PC-3 (cell line): Measurements from ENCODE around the gene OR8J1. TPM values are rescaled to one million over a fixed set of nuclear protein-coding genes. Genes with fewer than 3 reads are reported as not detected.

Source experiments
- ATAC-seq: fragments of 200-7000 bp; cut with Tn5 transposase; 2 replicates; pipeline ENCODE4 v1.9.1; 2020; ENCODE audit warnings: mild to moderate bottlenecking, moderate library complexity
- BruUV-seq: library from RNA; stranded (reverse); fragments of 400-500 nt; replicated peaks from 2 replicates; lab custom pipeline; 2021; lab: Mats Ljungman, UMichigan
- CTCF ChIA-PET: fragments of 300-600 bp; sonication (Branson Sonifier 250); formaldehyde crosslinking; loops from one replicate; lab custom pipeline; 2022; ENCODE audit warnings: antibody characterized with exemption; lab: Charles Lee
- POLR2A ChIA-PET: fragments of 300-600 bp; sonication (Branson Sonifier 250); formaldehyde crosslinking; loops from one replicate; lab custom pipeline; 2022; ENCODE audit warnings: antibody characterized with exemption; ENCODE audit not compliant: unreplicated experiment; lab: Charles Lee
- DNase-seq: peaks from one replicate; pipeline ENCODE4 v3.0.0-alpha.2; 2015
- H2AFZ ChIP-seq: fragments of 300-600 bp; sonication (generic); 2 replicates; pipeline ENCODE4 v1.6.0; 2016; ENCODE audit warnings: antibody characterized with exemption, low read length
- H3F3A ChIP-seq: fragments of 300-600 bp; sonication (generic); one replicate; pipeline ENCODE4 v1.6.0; 2017; ENCODE audit warnings: antibody characterized with exemption, low read length, control low read depth, mild to moderate bottlenecking; ENCODE audit not compliant: unreplicated experiment
- H3K27ac ChIP-seq: fragments of 300-600 bp; sonication (generic); 2 replicates; pipeline ENCODE4 v1.5.1; 2016; ENCODE audit warnings: mild to moderate bottlenecking, low read length
- H3K27me3 ChIP-seq: fragments of 300-600 bp; sonication (generic); 2 replicates; pipeline ENCODE4 v1.6.1; 2016; ENCODE audit warnings: low read length, mixed read lengths
- H3K36me3 ChIP-seq: fragments of 300-600 bp; sonication (generic); 2 replicates; pipeline ENCODE4 v1.6.1; 2016; ENCODE audit warnings: low read depth, mixed run types, low read length, mixed read lengths
- H3K4me1 ChIP-seq: fragments of 300-600 bp; sonication (generic); 2 replicates; pipeline ENCODE4 v1.5.1; 2016; ENCODE audit warnings: low read length; ENCODE audit not compliant: insufficient read depth
- H3K4me2 ChIP-seq: fragments of 300-600 bp; sonication (generic); 2 replicates; pipeline ENCODE4 v1.6.0; 2016; ENCODE audit warnings: low read length
- H3K4me3 ChIP-seq: fragments of 300-600 bp; sonication (generic); 2 replicates; pipeline ENCODE4 v1.5.1; 2016; ENCODE audit warnings: mild to moderate bottlenecking, low read length, mixed read lengths
- H3K79me2 ChIP-seq: fragments of 300-600 bp; sonication (generic); 2 replicates; pipeline ENCODE4 v1.6.1; 2017; ENCODE audit warnings: low read length, mixed read lengths
- H3K9ac ChIP-seq: fragments of 300-600 bp; sonication (generic); 2 replicates; pipeline ENCODE4 v1.6.0; 2016; ENCODE audit warnings: mild to moderate bottlenecking, low read length
- H3K9me2 ChIP-seq: fragments of 300-600 bp; sonication (generic); replicated peaks from 2 replicates; pipeline ENCODE4 v1.6.1; 2016; ENCODE audit warnings: mixed run types, low read length, mixed read lengths
- H3K9me3 ChIP-seq: fragments of 300-600 bp; sonication (generic); 2 replicates; pipeline ENCODE4 v1.6.1; 2016; ENCODE audit warnings: low read length, mixed read lengths
- H4K20me1 ChIP-seq: fragments of 300-600 bp; sonication (generic); 2 replicates; pipeline ENCODE4 v1.6.1; 2016; ENCODE audit warnings: low read length, mixed read lengths
- CTCF ChIP-seq: fragments of 300-600 bp; sonication (generic); conservative IDR thresholded peaks from 2 replicates; pipeline ENCODE4 v1.5.1; 2017; ENCODE audit warnings: antibody characterized with exemption, low read depth, mild to moderate bottlenecking, low read length
- EZH2 ChIP-seq: fragments of 300-600 bp; sonication (generic); IDR thresholded peaks from one replicate; pipeline ENCODE4 v1.6.1; 2017; ENCODE audit warnings: antibody characterized with exemption, mild to moderate bottlenecking, low read length; ENCODE audit not compliant: unreplicated experiment
- EZH2phosphoT487 ChIP-seq: fragments of 300-600 bp; sonication (generic); IDR thresholded peaks from 2 replicates; pipeline ENCODE4 v1.6.1; 2018; ENCODE audit warnings: mild to moderate bottlenecking, antibody characterized with exemption, low read length, borderline replicate concordance
- intact Hi-C: fragments of 100-400 bp; cut with micrococcal nuclease; formaldehyde crosslinking; loops from 2 replicates; pipeline ENCODE4 v1.9.0; 2023
- total RNA-seq: library from RNA; depleted of rRNA; stranded (reverse); fragments of >200 nt; gene quantifications from 2 replicates; pipeline ENCODE4 v1.2.3, GENCODE V29; 2014; rRNA removed

The OR8J1 gene
- total RNA-seq, 1 experiment from 2014 or later = not detected

GRCh38 chr11:56404393-56404792, 50.3 kb downstream of the OR8J1 start:
- no peaks in the 10 kb centered on the region for H3K36me3 ChIP-seq
- ATAC-seq (no peak), DNase-seq (no peak)
- no peak overlapping the region for H3K9ac ChIP-seq
- H2AFZ ChIP-seq = no peak overlapping the region
- peaks cover 10% of the 10 kb centered on the region; the same call in 1 of the 2 replicates for H3K9me3 ChIP-seq
- no peaks in the 10 kb centered on the region for H3K79me2 ChIP-seq
- ChIA-PET POLR2A (no interaction called here), CTCF (no interaction called here)
- H3F3A ChIP-seq = no peaks in the 10 kb centered on the region
- H3K9me2 ChIP-seq = no peaks in the 10 kb centered on the region
- H3K27me3 ChIP-seq = no peaks in the 10 kb centered on the region
- TF ChIP-seq EZH2phosphoT487 = no peak
- TF ChIP-seq CTCF = no peak
- no peak for TF ChIP-seq EZH2
- BruUV-seq = no TSS peak
- no peak overlapping the region for H3K27ac ChIP-seq
- H4K20me1 ChIP-seq = no peaks in the 10 kb centered on the region
- H3K4me1 ChIP-seq = no peaks in the 10 kb centered on the region
- no peak overlapping the region for H3K4me3 ChIP-seq
- intact Hi-C loops = no loop called here
- H3K4me2 ChIP-seq = no peak overlapping the region

- H3K4me2 ChIP-seq = no peak overlapping the region
Observed at GRCh38 chr11:56410801-56411200, 56.7 kb downstream of the OR8J1 start.

More at GRCh38 chr11:56410801-56411200, 56.7 kb downstream of the OR8J1 start:
- H3K27me3 ChIP-seq = no peaks in the 10 kb centered on the region
- H3K9me3 ChIP-seq = peaks cover 6% of the 10 kb centered on the region; the same call in 1 of the 2 replicates
- H3K4me3 ChIP-seq = no peak overlapping the region
- H3K4me1 ChIP-seq = no peaks in the 10 kb centered on the region
- ChIA-PET POLR2A (no interaction called here), CTCF (no interaction called here)
- H3K27ac ChIP-seq = no peak overlapping the region
- H4K20me1 ChIP-seq = no peaks in the 10 kb centered on the region
- no peak overlapping the region for H3K9ac ChIP-seq
- no TSS peak for BruUV-seq
- DNase-seq (no peak), ATAC-seq (no peak)
- no peaks in the 10 kb centered on the region for H3K79me2 ChIP-seq
- H3K9me2 ChIP-seq = no peaks in the 10 kb centered on the region
- intact Hi-C loops = no loop called here
- TF ChIP-seq CTCF (no peak), EZH2phosphoT487 (no peak), EZH2 (no peak)
- H3K36me3 ChIP-seq = no peaks in the 10 kb centered on the region
- no peak overlapping the region for H2AFZ ChIP-seq
- H3F3A ChIP-seq = no peaks in the 10 kb centered on the region

Other genes with a start within 250 kb of the OR8J1 start
- gene OR8H3, start 231.9 kb upstream of the OR8J1 start, total RNA-seq = not detected in 2 replicates
- gene OR8J3, start 214.1 kb upstream of the OR8J1 start, total RNA-seq = not detected in 2 replicates
- not detected in 2 replicates for gene OR8K5, start 194.0 kb upstream of the OR8J1 start, total RNA-seq
- not detected in 2 replicates for gene OR5J2, start 177.7 kb upstream of the OR8J1 start, total RNA-seq
- not detected in 2 replicates for gene OR5T2, start 120.0 kb upstream of the OR8J1 start, total RNA-seq
- gene OR5T3, start 102.0 kb upstream of the OR8J1 start, total RNA-seq = not detected in 2 replicates
- not detected in 2 replicates for gene OR5T1, start 80.1 kb upstream of the OR8J1 start, total RNA-seq
- gene OR8H1, start 62.0 kb upstream of the OR8J1 start, total RNA-seq = not detected in 2 replicates
- not detected in 2 replicates for gene OR8K3, start 39.1 kb upstream of the OR8J1 start, total RNA-seq
- not detected in 2 replicates for gene OR8K1, start 8.3 kb upstream of the OR8J1 start, total RNA-seq
- not detected in 2 replicates for gene OR8U1, start 21.3 kb downstream of the OR8J1 start, total RNA-seq
- not detected in 2 replicates for gene OR5AL1, start 58.4 kb downstream of the OR8J1 start, total RNA-seq
- not detected in 2 replicates for gene OR5M3, start 119.1 kb downstream of the OR8J1 start, total RNA-seq
- not detected in 2 replicates for gene OR5M8, start 137.1 kb downstream of the OR8J1 start, total RNA-seq
- not detected in 2 replicates for gene OR5M11, start 189.0 kb downstream of the OR8J1 start, total RNA-seq
- gene OR5M10, start 223.4 kb downstream of the OR8J1 start, total RNA-seq = not detected in 2 replicates